HEK293 (cell line): ENCODE results near the gene ETV6.

ENCODE experiments used
- CTCF ChIA-PET: fragments of 350-600 bp; formaldehyde crosslinking; extraction: SDS; loops from one replicate; lab custom pipeline; 2021; ENCODE audit warnings: antibody characterized with exemption; lab: Yijun Ruan, JAX
- POLR2A ChIA-PET: fragments of 300-600 bp; formaldehyde crosslinking; extraction: SDS; loops from one replicate; lab custom pipeline; 2020; ENCODE audit warnings: antibody characterized with exemption, inconsistent platforms; lab: Yijun Ruan, JAX
- H3K27ac ChIP-seq: fragments of 200-500 bp; sonication (Bioruptor generic); 2 replicates; pipeline ENCODE4 v1.5.1; 2014; ENCODE audit warnings: low read depth, low read length, control low read depth, inconsistent platforms; ENCODE audit errors: extremely low read depth
- H3K36me3 ChIP-seq, 2 experiments: fragments of 200-500 bp in 1 of 2; sonication (Bioruptor generic) in 1 of 2; 1 replicate in 1 of 2; 2 replicates in 1 of 2; pipeline ENCODE4 v1.5.1; 2014 to 2017; ENCODE audit warnings: inconsistent platforms in 2 of 2, low read length in 2 of 2; ENCODE audit not compliant: control insufficient read depth in 2 of 2, insufficient read depth in 1 of 2
- H3K4me1 ChIP-seq: fragments of 200-500 bp; sonication (Bioruptor generic); 2 replicates; pipeline ENCODE4 v1.5.1; 2014; ENCODE audit warnings: mild to moderate bottlenecking, low read length, inconsistent platforms; ENCODE audit not compliant: control insufficient read depth, insufficient read depth
- H3K4me3 ChIP-seq: 2 replicates; pipeline ENCODE4 v1.5.1; 2011; ENCODE audit warnings: low read depth, mild to moderate bottlenecking, control low read depth, low read length, moderate library complexity
- H3K9me3 ChIP-seq: fragments of 200-500 bp; sonication (Bioruptor generic); 2 replicates; pipeline ENCODE4 v1.5.1; 2014; ENCODE audit warnings: low read depth, low read length, inconsistent platforms; ENCODE audit not compliant: control insufficient read depth, insufficient read depth
- ELK4 ChIP-seq: IDR thresholded peaks from 2 replicates; pipeline ENCODE4 v1.6.1; 2011; ENCODE audit warnings: mild to moderate bottlenecking, low read depth, low read length, borderline replicate concordance
- GLIS2 ChIP-seq: fragments of 450-650 bp; formaldehyde crosslinking; IDR thresholded peaks from 2 replicates; pipeline ENCODE4 v1.5.1; 2016; ENCODE audit warnings: missing biosample characterization, missing genetic modification characterization
- PRDM6 ChIP-seq: fragments of 450-650 bp; formaldehyde crosslinking; IDR thresholded peaks from 2 replicates; pipeline ENCODE4 v1.5.1; 2017; ENCODE audit warnings: missing biosample characterization, missing genetic modification characterization
- SETDB1 ChIP-seq: IDR thresholded peaks from one replicate; pipeline ENCODE4 v1.6.1; 2017; ENCODE audit warnings: mild to moderate bottlenecking, low read length, moderate library complexity, mixed read lengths; ENCODE audit not compliant: insufficient read length
- TRIM28 ChIP-seq: IDR thresholded peaks from 2 replicates; pipeline ENCODE4 v1.6.1; 2011; ENCODE audit warnings: low read length, control low read depth, borderline replicate concordance
- YY1 ChIP-seq: fragments of 450-650 bp; formaldehyde crosslinking; IDR thresholded peaks from 2 replicates; pipeline ENCODE4 v1.5.1; 2018; ENCODE audit warnings: missing biosample characterization, missing genetic modification characterization
- ZBTB10 ChIP-seq: fragments of 450-650 bp; formaldehyde crosslinking; IDR thresholded peaks from 2 replicates; pipeline ENCODE4 v1.5.1; 2016; ENCODE audit warnings: missing biosample characterization, missing genetic modification characterization
- ZBTB17 ChIP-seq: fragments of 450-650 bp; formaldehyde crosslinking; IDR thresholded peaks from 2 replicates; pipeline ENCODE4 v1.5.1; 2016; ENCODE audit warnings: missing biosample characterization, missing genetic modification characterization
- ZBTB48 ChIP-seq: fragments of 450-650 bp; formaldehyde crosslinking; IDR thresholded peaks from 2 replicates; pipeline ENCODE4 v1.5.1; 2016; ENCODE audit warnings: missing biosample characterization, missing genetic modification characterization
- ZNF155 ChIP-seq: fragments of 450-650 bp; formaldehyde crosslinking; IDR thresholded peaks from 2 replicates; pipeline ENCODE4 v1.5.1; 2016; ENCODE audit warnings: missing biosample characterization, missing genetic modification characterization
- ZNF174 ChIP-seq: fragments of 450-650 bp; formaldehyde crosslinking; IDR thresholded peaks from 2 replicates; pipeline ENCODE4 v1.5.0; 2017; ENCODE audit warnings: missing biosample characterization, mild to moderate bottlenecking, missing genetic modification characterization
- ZNF23 ChIP-seq: fragments of 450-650 bp; formaldehyde crosslinking; IDR thresholded peaks from 2 replicates; pipeline ENCODE4 v1.5.1; 2016; ENCODE audit warnings: missing biosample characterization, missing genetic modification characterization, borderline replicate concordance
- ZNF302 ChIP-seq: fragments of 450-650 bp; formaldehyde crosslinking; IDR thresholded peaks from 2 replicates; pipeline ENCODE4 v1.5.1; 2016; ENCODE audit warnings: missing biosample characterization, missing genetic modification characterization, low read depth
- ZNF473 ChIP-seq: fragments of 450-650 bp; formaldehyde crosslinking; IDR thresholded peaks from 2 replicates; pipeline ENCODE4 v1.5.1; 2017; ENCODE audit warnings: missing biosample characterization, missing genetic modification characterization
- ZNF48 ChIP-seq: fragments of 450-650 bp; formaldehyde crosslinking; IDR thresholded peaks from 2 replicates; pipeline ENCODE4 v1.5.1; 2016; ENCODE audit warnings: missing biosample characterization, missing genetic modification characterization
- ZNF513 ChIP-seq: fragments of 450-650 bp; IDR thresholded peaks from 2 replicates; pipeline ENCODE4 v1.5.1; 2018; ENCODE audit warnings: missing biosample characterization, missing genetic modification characterization
- ZNF654 ChIP-seq: fragments of 450-650 bp; formaldehyde crosslinking; IDR thresholded peaks from 2 replicates; pipeline ENCODE4 v1.5.1; 2016; ENCODE audit warnings: low read depth, missing biosample characterization, missing genetic modification characterization
- ZNF837 ChIP-seq: fragments of 450-650 bp; formaldehyde crosslinking; IDR thresholded peaks from 2 replicates; pipeline ENCODE4 v1.5.1; 2016; ENCODE audit warnings: missing biosample characterization, missing genetic modification characterization

Gene ETV6

GRCh38 chr12:11764837-11765236 is 115.4 kb downstream of the ETV6 start:
- ChIA-PET CTCF (no interaction called here), POLR2A (no interaction called here)
- Histone ChIP-seq H3K36me3 (no peaks in the 10 kb centered on the region), H3K27ac (no peak overlapping the region), H3K4me3 (no peak overlapping the region), H3K9me3 (no peaks in the 10 kb centered on the region), H3K4me1 (no peaks in the 10 kb centered on the region)
- no peak for TF ChIP-seq ZBTB10 (tag by site-specific recombination)
- TF ChIP-seq ZNF654 (tag by site-specific recombination): no peak
- TF ChIP-seq ZNF155 (tag by site-specific recombination): no peak
- TF ChIP-seq GLIS2 (tag by site-specific recombination): no peak
- no peak for TF ChIP-seq ZNF48 (tag by site-specific recombination)

GRCh38 chr12:11765421-11765816 is 115.9 kb downstream of the ETV6 start:
- H3K4me3 ChIP-seq: no peak overlapping the region
- POLR2A ChIA-PET: no interaction called here
- no peak overlapping the region for H3K27ac ChIP-seq
- H3K4me1 ChIP-seq: no peaks in the 10 kb centered on the region
- CTCF ChIA-PET: interaction anchor here (1.0 kb wide), 1 partner anchor 18 kb away, joined by 4 read pairs; no protein-coding TSS in a partner anchor
- TF ChIP-seq ZNF174 (tag by site-specific recombination) (no peak), ZNF23 (tag by site-specific recombination) (no peak), ELK4 (no peak), ZBTB48 (tag by site-specific recombination) (no peak), ZNF473 (tag by site-specific recombination) (no peak), TRIM28 (no peak), ZBTB17 (no peak), ZNF837 (tag by site-specific recombination) (no peak), SETDB1 (no peak), ZNF513 (tag by site-specific recombination) (no peak), PRDM6 (tag by site-specific recombination) (no peak), ZNF302 (no peak), YY1 (tag by site-specific recombination) (no peak)
- H3K9me3 ChIP-seq: no peaks in the 10 kb centered on the region
- no peaks in the 10 kb centered on the region for H3K36me3 ChIP-seq
